Large intestine (tissue), 3 donors: ENCODE results near the gene PPP1R13L. TPM values are rescaled to one million over a fixed set of nuclear protein-coding genes. Genes with fewer than 3 reads are reported as not detected.

Experiments used
- DNase-seq, 2 donors: peaks; one replicate each; pipeline versions ENCODE4 v3.0.0 to v3.0.0-alpha.2; 2013
- H3K27ac ChIP-seq: one replicate; pipeline ENCODE4 v1.5.1; 2013; ENCODE audit warnings: low read length
- H3K27me3 ChIP-seq: 2 replicates; pipeline ENCODE4 v1.6.1; 2013; ENCODE audit warnings: low read length; ENCODE audit not compliant: control insufficient read depth, insufficient read depth
- H3K36me3 ChIP-seq: 2 replicates; pipeline ENCODE4 v1.6.1; 2013; ENCODE audit warnings: low read length; ENCODE audit not compliant: control insufficient read depth, insufficient read depth
- H3K4me1 ChIP-seq: one replicate; pipeline ENCODE4 v1.6.1; 2013; ENCODE audit warnings: low read length; ENCODE audit not compliant: control insufficient read depth, insufficient read depth
- H3K4me3 ChIP-seq: one replicate; pipeline ENCODE4 v1.5.1; 2013; ENCODE audit warnings: low read length
- H3K9me3 ChIP-seq: one replicate; pipeline ENCODE4 v1.6.1; 2013; ENCODE audit warnings: mild to moderate bottlenecking, low read depth, low read length, moderate library complexity; ENCODE audit not compliant: control insufficient read depth
- WGBS: methylation state at CpG from one replicate; pipeline ENCODE4 v1.1.5; 2013; ENCODE audit warnings: low lambda C conversion rate; ENCODE audit not compliant: insufficient coverage; 5-methylcytosine and 5-hydroxymethylcytosine counted together
- polyA plus RNA-seq: library from polyadenylated mRNA; unstranded; fragments of 120-200 nt; gene quantifications from one replicate; pipeline ENCODE4 v1.2.1, GENCODE V29; 2013

Gene PPP1R13L
- polyA plus RNA-seq, 1 donor: 11.0 TPM

- H3K9me3 ChIP-seq: no peaks in the 10 kb centered on the region
- WGBS: no CpG with 5 or more reads among the region's 12 CpGs
- no peak for DNase-seq
These were observed 40.2 kb downstream of the PPP1R13L start for GRCh38 chr19:45364696-45365095.

GRCh38 chr19:45363861-45364459, 40.9 kb downstream of the PPP1R13L start:
- Histone ChIP-seq H3K27ac (no peak overlapping the region), H3K4me3 (no peak overlapping the region), H3K36me3 (peaks cover 20% of the 10 kb centered on the region), H3K9me3 (no peaks in the 10 kb centered on the region), H3K4me1 (no peaks in the 10 kb centered on the region), H3K27me3 (no peaks in the 10 kb centered on the region)
- no CpG with 5 or more reads among the region's 44 CpGs for WGBS
- DNase-seq: no peak

More at GRCh38 chr19:45364696-45365095, 40.2 kb downstream of the PPP1R13L start:
- H3K4me1 ChIP-seq: peaks cover under 1% of the 10 kb centered on the region
- H3K4me3 ChIP-seq: no peak overlapping the region
- H3K27me3 ChIP-seq: no peaks in the 10 kb centered on the region
- H3K36me3 ChIP-seq: peaks cover 17% of the 10 kb centered on the region
- H3K27ac ChIP-seq: no peak overlapping the region

GRCh38 chr19:45362291-45362690, 42.6 kb downstream of the PPP1R13L start:
- peaks cover 20% of the 10 kb centered on the region for H3K36me3 ChIP-seq
- no CpG with 5 or more reads among the region's 16 CpGs for WGBS
- no peaks in the 10 kb centered on the region for H3K9me3 ChIP-seq
- no peaks in the 10 kb centered on the region for H3K27me3 ChIP-seq
- no peak overlapping the region for H3K4me3 ChIP-seq
- H3K4me1 ChIP-seq: no peaks in the 10 kb centered on the region
- no peak overlapping the region for H3K27ac ChIP-seq
- DNase-seq: no peak

- peaks cover 26% of the 10 kb centered on the region for H3K36me3 ChIP-seq
- no peaks in the 10 kb centered on the region for H3K4me1 ChIP-seq
- H3K9me3 ChIP-seq: no peaks in the 10 kb centered on the region
- DNase-seq: no peak
- no peaks in the 10 kb centered on the region for H3K27me3 ChIP-seq
- no peak overlapping the region for H3K27ac ChIP-seq
- no peak overlapping the region for H3K4me3 ChIP-seq
- WGBS: no CpG with 5 or more reads among the region's 14 CpGs
These were observed 43.3 kb downstream of the PPP1R13L start for GRCh38 chr19:45361608-45362007.

- H3K36me3 ChIP-seq: peaks cover 37% of the 10 kb centered on the region
- no peaks in the 10 kb centered on the region for H3K4me1 ChIP-seq
- no peak overlapping the region for H3K4me3 ChIP-seq
- no peaks in the 10 kb centered on the region for H3K9me3 ChIP-seq
- H3K27me3 ChIP-seq: no peaks in the 10 kb centered on the region
- no peak for DNase-seq
- WGBS: 92% methylated on average over 2 of the region's 12 CpGs
- no peak overlapping the region for H3K27ac ChIP-seq
These were observed 46.6 kb downstream of the PPP1R13L start for GRCh38 chr19:45358213-45358792.

GRCh38 chr19:45357445-45357783, 47.5 kb downstream of the PPP1R13L start:
- peaks cover 40% of the 10 kb centered on the region for H3K36me3 ChIP-seq
- H3K27me3 ChIP-seq: no peaks in the 10 kb centered on the region
- no CpG with 5 or more reads among the region's 11 CpGs for WGBS
- DNase-seq: no peak
- H3K9me3 ChIP-seq: no peaks in the 10 kb centered on the region
- no peaks in the 10 kb centered on the region for H3K4me1 ChIP-seq
- H3K27ac ChIP-seq: no peak overlapping the region
- no peak overlapping the region for H3K4me3 ChIP-seq

- peaks cover 45% of the 10 kb centered on the region for H3K36me3 ChIP-seq
- H3K4me1 ChIP-seq: no peaks in the 10 kb centered on the region
- H3K27me3 ChIP-seq: no peaks in the 10 kb centered on the region
- no peak overlapping the region for H3K27ac ChIP-seq
- no peaks in the 10 kb centered on the region for H3K9me3 ChIP-seq
- no peak for DNase-seq
- 100% methylated on average over 2 of the region's 20 CpGs for WGBS
- H3K4me3 ChIP-seq: no peak overlapping the region
These were observed 48.0 kb downstream of the PPP1R13L start for GRCh38 chr19:45356760-45357444.

- Histone ChIP-seq H3K4me1 (no peaks in the 10 kb centered on the region), H3K4me3 (no peak overlapping the region), H3K27me3 (no peaks in the 10 kb centered on the region), H3K27ac (no peak overlapping the region), H3K9me3 (no peaks in the 10 kb centered on the region), H3K36me3 (peaks cover 48% of the 10 kb centered on the region)
- no peak for DNase-seq
- WGBS: no CpG with 5 or more reads among the region's 9 CpGs
These were observed 49.0 kb downstream of the PPP1R13L start for GRCh38 chr19:45355910-45356309.

- H3K4me3 ChIP-seq: no peak overlapping the region
- H3K27ac ChIP-seq: no peak overlapping the region
- no peaks in the 10 kb centered on the region for H3K4me1 ChIP-seq
- no peak for DNase-seq
- no CpG with 5 or more reads among the region's 9 CpGs for WGBS
- no peaks in the 10 kb centered on the region for H3K9me3 ChIP-seq
- peaks cover 51% of the 10 kb centered on the region for H3K36me3 ChIP-seq
- H3K27me3 ChIP-seq: no peaks in the 10 kb centered on the region
These were observed 49.5 kb downstream of the PPP1R13L start for GRCh38 chr19:45355402-45355801.

GRCh38 chr19:45354241-45354842, 50.5 kb downstream of the PPP1R13L start:
- H3K27me3 ChIP-seq: no peaks in the 10 kb centered on the region
- H3K4me1 ChIP-seq: no peaks in the 10 kb centered on the region
- H3K9me3 ChIP-seq: no peaks in the 10 kb centered on the region
- no peak for DNase-seq
- H3K36me3 ChIP-seq: peaks cover 55% of the 10 kb centered on the region
- H3K27ac ChIP-seq: no peak overlapping the region
- no peak overlapping the region for H3K4me3 ChIP-seq
- no CpG with 5 or more reads among the region's 11 CpGs for WGBS
